Natural killer cell (primary cell): ENCODE measurements around the gene PRKCSH. TPM values are rescaled to one million over a fixed set of nuclear protein-coding genes. Genes with fewer than 3 reads are reported as not detected.

ENCODE experiments used
- ATAC-seq, 3 donors: fragments of 150-1000 bp in 2 of 3; fragments of 200-7000 bp in 1 of 3; cut with Tn5 transposase; 1 replicate in 1 of 3; 2 replicates in 2 of 3; pipeline ENCODE4 v1.10.0; 2021; ENCODE audit warnings: mild to moderate bottlenecking in 2 of 3, moderate library complexity in 2 of 3
- DNase-seq, 2 donors: peaks; one replicate each; pipeline versions ENCODE4 v3.0.0 to v3.0.0-alpha.2; 2013 to 2021; ENCODE audit warnings: mixed read lengths in 1 of 2
- H3K27ac ChIP-seq: one replicate; pipeline ENCODE4 v1.5.1; 2013; ENCODE audit warnings: mild to moderate bottlenecking, low read length
- H3K27me3 ChIP-seq: one replicate; pipeline ENCODE4 v1.6.1; 2013; ENCODE audit warnings: low read length; ENCODE audit not compliant: control insufficient read depth, insufficient read depth
- H3K36me3 ChIP-seq: one replicate; pipeline ENCODE4 v1.6.1; 2013; ENCODE audit warnings: low read length; ENCODE audit not compliant: control insufficient read depth, insufficient read depth
- H3K4me1 ChIP-seq: one replicate; pipeline ENCODE4 v1.6.1; 2013; ENCODE audit warnings: low read length; ENCODE audit not compliant: control insufficient read depth, insufficient read depth
- H3K4me3 ChIP-seq: one replicate; pipeline ENCODE4 v1.5.1; 2013; ENCODE audit warnings: low read length
- H3K9me3 ChIP-seq: one replicate; pipeline ENCODE4 v1.6.1; 2013; ENCODE audit warnings: low read length; ENCODE audit not compliant: control insufficient read depth, insufficient read depth
- H3K27ac Mint-ChIP-seq, 2 donors: one replicate each; pipeline ENCODE4 v1.8.0; 2022; ENCODE audit warnings: mild to moderate bottlenecking in 2 of 2, mixed read lengths in 2 of 2, moderate library complexity in 1 of 2
- H3K27me3 Mint-ChIP-seq, 2 donors: one replicate each; pipeline ENCODE4 v1.8.0; 2022; ENCODE audit warnings: low read depth in 2 of 2, mixed read lengths in 2 of 2
- H3K36me3 Mint-ChIP-seq: one replicate; pipeline ENCODE4 v1.8.0; 2022; ENCODE audit warnings: mixed read lengths
- H3K4me1 Mint-ChIP-seq, 2 donors: one replicate each; pipeline ENCODE4 v1.8.0; 2022; ENCODE audit warnings: mixed read lengths in 2 of 2
- H3K4me3 Mint-ChIP-seq: one replicate; pipeline ENCODE4 v1.8.0; 2022; ENCODE audit warnings: mild to moderate bottlenecking, moderate library complexity, mixed read lengths
- H3K9me3 Mint-ChIP-seq, 2 donors: one replicate each; pipeline ENCODE4 v1.8.0; 2022; ENCODE audit warnings: mixed read lengths in 2 of 2
- WGBS: methylation state at CpG from one replicate; pipeline ENCODE4 v1.1.7; 2013; ENCODE audit warnings: missing lambda C conversion rate; ENCODE audit not compliant: insufficient coverage; 5-methylcytosine and 5-hydroxymethylcytosine counted together
- intact Hi-C: fragments of 100-400 bp; cut with micrococcal nuclease; formaldehyde crosslinking; loops from one replicate; pipeline ENCODE4 v1.14.2; 2022
- total RNA-seq, 4 donors: library from RNA; stranded (reverse); fragments of 120-200 nt in 1 of 4; gene quantifications; one replicate each; pipeline versions ENCODE4 v1.2.3 to v1.2.4, GENCODE V29; 2013 to 2022
- TF ChIP-seq, protein P1 (sequence below): fragments of 200-600 bp; IDR thresholded peaks from one replicate; pipeline ENCODE4 v1.8.0; 2022; ENCODE audit warnings: antibody characterized with exemption

Gene PRKCSH
- total RNA-seq, 3 donors from 2014 or later (not counting 1 experiment from before 2014, with no cell fraction given) = 320 to 367 (median 327) TPM

DNA sequence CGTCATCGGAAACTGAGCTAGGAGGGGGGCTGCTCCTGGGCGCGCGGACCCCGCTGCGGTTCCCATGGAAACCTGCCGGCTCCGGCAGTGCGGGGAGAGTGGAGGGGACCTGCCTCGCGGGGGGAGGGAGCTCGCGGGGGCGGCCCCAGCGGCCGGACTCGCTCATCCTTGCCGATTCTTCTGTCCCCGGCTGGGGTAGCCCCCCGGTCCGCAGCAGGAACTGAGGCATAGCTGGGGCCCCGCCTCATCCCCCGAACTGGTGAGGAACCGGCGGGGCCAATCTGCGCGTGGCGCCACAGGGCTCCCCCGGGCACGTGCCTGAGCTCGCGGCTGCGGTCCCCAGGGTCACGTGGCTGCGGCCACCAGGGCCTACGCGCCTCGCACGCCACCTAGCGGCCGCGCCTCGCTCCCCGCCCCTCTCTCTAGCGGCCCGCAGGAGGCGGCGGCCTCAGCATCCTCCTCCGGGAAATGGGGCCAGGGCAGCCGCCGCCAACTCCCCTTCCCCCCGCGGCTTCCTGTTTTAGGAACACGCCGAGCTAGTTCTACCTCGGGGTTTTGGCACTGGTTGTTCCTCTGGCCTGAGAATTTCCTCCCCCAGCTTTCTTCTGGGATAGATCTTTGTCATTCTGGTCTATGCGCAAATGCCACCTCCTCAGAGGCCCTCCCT is 47.1 kb downstream of the PRKCSH start:
- Histone ChIP-seq H3K4me3 (peak overlapping the region; percentile 5), H3K4me1 (peaks cover 33% of the 10 kb centered on the region)
- H3K36me3 Mint-ChIP-seq = no peaks in the 10 kb centered on the region

DNA sequence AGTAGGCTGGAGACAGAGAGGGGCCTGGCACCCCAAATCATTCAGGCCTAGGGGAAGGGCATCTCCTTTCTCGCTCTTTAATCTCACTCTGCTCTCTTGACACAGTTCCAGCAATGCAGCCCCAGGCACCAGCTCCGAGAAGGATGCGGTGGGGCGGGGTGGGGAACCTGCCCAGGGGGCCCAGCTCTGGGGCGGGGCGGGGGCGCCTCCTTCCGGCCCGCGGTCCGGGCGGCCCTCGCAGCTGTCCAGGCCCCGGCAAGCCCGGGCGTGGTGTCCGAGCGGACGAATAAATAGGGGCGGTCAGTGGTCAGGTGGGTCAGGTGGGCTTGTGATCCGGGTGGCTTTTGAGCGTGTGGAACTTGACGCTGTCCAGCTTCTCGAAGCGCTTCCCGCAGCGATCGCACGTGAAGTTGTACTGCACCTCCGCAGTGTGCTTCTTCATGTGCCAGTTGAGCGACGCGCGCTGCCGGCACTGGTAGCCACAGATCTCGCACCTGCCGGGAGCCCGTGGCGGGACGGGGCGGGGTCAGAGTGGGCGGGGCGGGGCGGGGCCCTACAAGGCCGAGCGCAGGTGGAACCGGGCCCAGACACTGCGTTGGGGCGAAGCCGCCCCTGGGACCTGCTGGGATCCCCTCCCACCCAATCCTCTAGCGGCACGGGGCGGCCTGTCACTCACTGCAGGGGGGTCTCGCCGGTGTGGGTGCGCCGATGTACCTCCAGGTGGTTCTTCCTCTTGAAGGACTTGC is 48.1 kb downstream of the PRKCSH start:
- Mint-ChIP-seq H3K27me3 (peaks cover 19 to 21% of the 10 kb centered on the region in 2 donors), H3K27ac (no peak overlapping the region), H3K4me3 (peak overlapping the region; percentile 47), H3K36me3 (no peaks in the 10 kb centered on the region), H3K4me1 (peaks cover 15 to 30% of the 10 kb centered on the region in 2 donors), H3K9me3 (no peaks in the 10 kb centered on the region)
- DNase-seq = no peak
- Histone ChIP-seq H3K4me1 (peaks cover 33% of the 10 kb centered on the region), H3K27me3 (peaks cover 24% of the 10 kb centered on the region), H3K9me3 (no peaks in the 10 kb centered on the region), H3K36me3 (peaks cover 2% of the 10 kb centered on the region), H3K27ac (no peak overlapping the region), H3K4me3 (no peak overlapping the region)
- intact Hi-C loops = loop anchor here (5.0 kb wide), 1 partner anchor 356 kb away; no protein-coding TSS in a partner anchor
- TF ChIP-seq, protein P1, sequence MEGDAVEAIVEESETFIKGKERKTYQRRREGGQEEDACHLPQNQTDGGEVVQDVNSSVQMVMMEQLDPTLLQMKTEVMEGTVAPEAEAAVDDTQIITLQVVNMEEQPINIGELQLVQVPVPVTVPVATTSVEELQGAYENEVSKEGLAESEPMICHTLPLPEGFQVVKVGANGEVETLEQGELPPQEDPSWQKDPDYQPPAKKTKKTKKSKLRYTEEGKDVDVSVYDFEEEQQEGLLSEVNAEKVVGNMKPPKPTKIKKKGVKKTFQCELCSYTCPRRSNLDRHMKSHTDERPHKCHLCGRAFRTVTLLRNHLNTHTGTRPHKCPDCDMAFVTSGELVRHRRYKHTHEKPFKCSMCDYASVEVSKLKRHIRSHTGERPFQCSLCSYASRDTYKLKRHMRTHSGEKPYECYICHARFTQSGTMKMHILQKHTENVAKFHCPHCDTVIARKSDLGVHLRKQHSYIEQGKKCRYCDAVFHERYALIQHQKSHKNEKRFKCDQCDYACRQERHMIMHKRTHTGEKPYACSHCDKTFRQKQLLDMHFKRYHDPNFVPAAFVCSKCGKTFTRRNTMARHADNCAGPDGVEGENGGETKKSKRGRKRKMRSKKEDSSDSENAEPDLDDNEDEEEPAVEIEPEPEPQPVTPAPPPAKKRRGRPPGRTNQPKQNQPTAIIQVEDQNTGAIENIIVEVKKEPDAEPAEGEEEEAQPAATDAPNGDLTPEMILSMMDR = no peak
- ATAC-seq = no peak
- 94% methylated on average over 57 of the region's 57 CpGs for WGBS

More for the DNA sequence above, 47.1 kb downstream of the PRKCSH start:
- Mint-ChIP-seq H3K4me3 (peak overlapping the region; percentile 77), H3K27me3 (peaks cover 24 to 27% of the 10 kb centered on the region in 2 donors), H3K9me3 (no peaks in the 10 kb centered on the region), H3K27ac (peak overlapping the region; percentile 31 to 89), H3K4me1 (peaks cover 15 to 30% of the 10 kb centered on the region in 2 donors)
- Histone ChIP-seq H3K36me3 (peaks cover 2% of the 10 kb centered on the region), H3K9me3 (no peaks in the 10 kb centered on the region), H3K27ac (no peak overlapping the region), H3K27me3 (peaks cover 24% of the 10 kb centered on the region)
- intact Hi-C loops = loop anchor here (1.0 to 5.0 kb wide), 3 partner anchors 101 to 355 kb away; no protein-coding TSS in a partner anchor
- TF ChIP-seq, protein P1 = peak; percentile 90
- DNase-seq (peak; percentile 91 to 95), ATAC-seq (peak; percentile 87 to 95 (median 91))
- WGBS = 1% methylated on average over 58 of the region's 58 CpGs

DNA sequence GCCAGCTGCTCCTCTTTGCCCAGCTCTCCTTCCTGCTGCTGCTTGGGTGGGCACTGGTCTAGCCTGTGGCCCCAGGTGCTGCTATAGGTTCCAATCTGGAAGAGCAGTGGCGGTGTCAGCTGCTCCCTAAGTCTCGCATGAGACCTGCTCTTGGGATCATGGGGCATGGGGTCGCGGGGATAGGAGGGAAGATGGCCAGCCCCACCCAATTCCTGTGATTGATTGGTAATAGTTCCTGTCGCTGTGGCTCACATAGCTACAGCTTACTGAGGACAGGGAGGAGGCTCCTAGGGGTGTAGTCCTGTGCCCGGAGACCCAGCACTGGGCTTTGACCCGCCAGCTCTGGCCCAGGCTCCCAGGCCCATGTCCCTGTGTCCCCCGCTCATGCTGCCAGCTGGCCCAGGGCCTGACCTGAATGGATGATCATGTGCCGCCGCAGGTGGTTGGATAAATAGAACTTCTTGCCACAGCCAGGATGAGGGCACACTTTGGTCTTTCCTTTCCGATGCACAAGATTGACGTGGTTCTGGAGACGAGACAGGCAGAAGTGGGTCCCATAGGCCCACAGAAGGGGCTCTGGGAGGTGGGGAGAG is 49.9 kb downstream of the PRKCSH start:
- H3K4me3 Mint-ChIP-seq = no peak overlapping the region

More for the DNA sequence above, 49.9 kb downstream of the PRKCSH start:
- peaks cover 15% of the 10 kb centered on the region for H3K27me3 ChIP-seq
- H3K4me1 ChIP-seq = peaks cover 23% of the 10 kb centered on the region
- no peaks in the 10 kb centered on the region for H3K9me3 ChIP-seq
- Mint-ChIP-seq H3K36me3 (no peaks in the 10 kb centered on the region), H3K9me3 (no peaks in the 10 kb centered on the region), H3K27me3 (peaks cover 11 to 12% of the 10 kb centered on the region in 2 donors), H3K27ac (peak overlapping the region; percentile 14 to 65), H3K4me1 (peaks cover 15 to 22% of the 10 kb centered on the region in 2 donors)
- WGBS = 95% methylated on average over 13 of the region's 13 CpGs
- ATAC-seq = no peak
- TF ChIP-seq, protein P1 = no peak
- H3K36me3 ChIP-seq = peaks cover 5% of the 10 kb centered on the region
- no peak for DNase-seq
- intact Hi-C loops = no loop called here
- no peak overlapping the region for H3K4me3 ChIP-seq
- H3K27ac ChIP-seq = no peak overlapping the region
